22Rv1 (cell line): ENCODE results near the gene EFNB1.

ENCODE experiments used
- CTCF ChIP-seq: fragments of 450-650 bp; IDR thresholded peaks from 2 replicates; pipeline ENCODE4 v1.5.1; 2017; ENCODE audit warnings: mild to moderate bottlenecking
- ZFX ChIP-seq: fragments of 450-650 bp; IDR thresholded peaks from 2 replicates; pipeline ENCODE4 v1.6.1; 2017; ENCODE audit warnings: antibody characterized with exemption, borderline replicate concordance

GRCh38 chrX:68826113-68826980 is 2.5 kb upstream of the EFNB1 start:
- no peak for TF ChIP-seq CTCF
- TF ChIP-seq ZFX = no peak
